ENCODE results near the gene BLNK.

DNA sequence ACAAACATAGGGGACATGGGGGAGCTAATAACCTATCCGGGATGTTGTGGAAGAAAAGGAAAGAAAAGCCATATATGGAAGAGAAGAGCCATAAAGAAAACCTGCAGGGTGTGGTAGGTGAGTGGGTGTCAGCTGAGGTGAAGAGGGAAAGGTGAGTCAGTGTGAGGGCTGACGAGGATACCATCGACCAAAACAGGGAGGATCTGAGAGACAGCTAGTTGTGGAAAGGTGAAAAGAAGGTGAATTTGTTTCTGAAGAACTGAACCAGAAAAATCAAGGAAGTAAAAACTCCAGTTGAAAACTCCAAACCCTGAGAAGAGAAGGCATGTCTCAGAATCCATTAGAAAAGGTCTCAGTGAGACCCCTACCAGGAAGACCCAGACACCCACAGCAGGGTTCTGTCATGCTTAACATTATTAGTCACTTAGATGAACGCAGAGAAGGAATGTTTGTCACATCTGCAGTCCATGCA, 4.1 kb downstream of the BLNK start:
- TF ChIP-seq, protein P1, sequence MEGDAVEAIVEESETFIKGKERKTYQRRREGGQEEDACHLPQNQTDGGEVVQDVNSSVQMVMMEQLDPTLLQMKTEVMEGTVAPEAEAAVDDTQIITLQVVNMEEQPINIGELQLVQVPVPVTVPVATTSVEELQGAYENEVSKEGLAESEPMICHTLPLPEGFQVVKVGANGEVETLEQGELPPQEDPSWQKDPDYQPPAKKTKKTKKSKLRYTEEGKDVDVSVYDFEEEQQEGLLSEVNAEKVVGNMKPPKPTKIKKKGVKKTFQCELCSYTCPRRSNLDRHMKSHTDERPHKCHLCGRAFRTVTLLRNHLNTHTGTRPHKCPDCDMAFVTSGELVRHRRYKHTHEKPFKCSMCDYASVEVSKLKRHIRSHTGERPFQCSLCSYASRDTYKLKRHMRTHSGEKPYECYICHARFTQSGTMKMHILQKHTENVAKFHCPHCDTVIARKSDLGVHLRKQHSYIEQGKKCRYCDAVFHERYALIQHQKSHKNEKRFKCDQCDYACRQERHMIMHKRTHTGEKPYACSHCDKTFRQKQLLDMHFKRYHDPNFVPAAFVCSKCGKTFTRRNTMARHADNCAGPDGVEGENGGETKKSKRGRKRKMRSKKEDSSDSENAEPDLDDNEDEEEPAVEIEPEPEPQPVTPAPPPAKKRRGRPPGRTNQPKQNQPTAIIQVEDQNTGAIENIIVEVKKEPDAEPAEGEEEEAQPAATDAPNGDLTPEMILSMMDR (IDR thresholded peaks at IDR 0.05), result no peak
- TF ChIP-seq RAD21 (IDR thresholded peaks at IDR 0.05; ENCODE audit: low read length) (no peak), SIN3A (IDR thresholded peaks at IDR 0.05; ENCODE audit: borderline replicate concordance, low read depth, low read length) (no peak), CHD2 (IDR thresholded peaks at IDR 0.05; ENCODE audit: low read length, partially characterized antibody) (no peak), RFX5 (IDR thresholded peaks at IDR 0.05; ENCODE audit: low read length) (no peak), SMC3 (IDR thresholded peaks at IDR 0.05; ENCODE audit: low read depth, low read length) (no peak), TEAD4 (IDR thresholded peaks at IDR 0.05; ENCODE audit: borderline replicate concordance, insufficient read depth) (no peak), EP300 (IDR thresholded peaks at IDR 0.05; ENCODE audit: borderline replicate concordance in 1 of 2, low read depth in 1 of 2, low read length in 1 of 2) (no peak), POLR2AphosphoS5 (IDR thresholded peaks at IDR 0.05; ENCODE audit: low read depth, low read length) (no peak), GABPA (IDR thresholded peaks at IDR 0.05; ENCODE audit: low read depth) (no peak), JUND (IDR thresholded peaks at IDR 0.05) (no peak), TAF1 (IDR thresholded peaks at IDR 0.05; ENCODE audit: borderline replicate concordance, low read depth, low read length) (no peak)
- TF ChIP-seq, protein P2, sequence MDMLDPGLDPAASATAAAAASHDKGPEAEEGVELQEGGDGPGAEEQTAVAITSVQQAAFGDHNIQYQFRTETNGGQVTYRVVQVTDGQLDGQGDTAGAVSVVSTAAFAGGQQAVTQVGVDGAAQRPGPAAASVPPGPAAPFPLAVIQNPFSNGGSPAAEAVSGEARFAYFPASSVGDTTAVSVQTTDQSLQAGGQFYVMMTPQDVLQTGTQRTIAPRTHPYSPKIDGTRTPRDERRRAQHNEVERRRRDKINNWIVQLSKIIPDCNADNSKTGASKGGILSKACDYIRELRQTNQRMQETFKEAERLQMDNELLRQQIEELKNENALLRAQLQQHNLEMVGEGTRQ (IDR thresholded peaks at IDR 0.05; ENCODE audit: borderline replicate concordance, low read depth, low read length), result no peak
- TF ChIP-seq, protein P3, sequence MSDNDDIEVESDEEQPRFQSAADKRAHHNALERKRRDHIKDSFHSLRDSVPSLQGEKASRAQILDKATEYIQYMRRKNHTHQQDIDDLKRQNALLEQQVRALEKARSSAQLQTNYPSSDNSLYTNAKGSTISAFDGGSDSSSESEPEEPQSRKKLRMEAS (IDR thresholded peaks at IDR 0.05; ENCODE audit: low read depth), result no peak

All from SK-N-SH (cell line).